GM12878 (cell line): ENCODE measurements around the gene NELL1. TPM values are rescaled to one million over a fixed set of nuclear protein-coding genes. Genes with fewer than 3 reads are reported as not detected.

Experiments
- ETV6 ChIP-seq, 2 experiments: fragments of 450-650 bp in 1 of 2; IDR thresholded peaks in 1 of 2; conservative IDR thresholded peaks in 1 of 2; 2 replicates each; pipeline ENCODE4 v1.6.1; 2014; ENCODE audit warnings: antibody characterized with exemption in 1 of 2, borderline replicate concordance in 1 of 2, low read depth in 1 of 2, mild to moderate bottlenecking in 1 of 2, moderate library complexity in 1 of 2
- EZH2 ChIP-seq: IDR thresholded peaks from 2 replicates; pipeline ENCODE4 v1.6.1; 2012; ENCODE audit warnings: low read depth, mild to moderate bottlenecking, control low read depth, inconsistent platforms, low read length, borderline replicate concordance; ENCODE audit not compliant: control insufficient read depth
- HDAC6 ChIP-seq: fragments of 200-600 bp; sonication (generic); IDR thresholded peaks from one replicate; pipeline ENCODE4 v1.8.0; 2017; ENCODE audit warnings: antibody characterized with exemption; ENCODE audit not compliant: unreplicated experiment
- HSF1 ChIP-seq: fragments of 150-350 bp; IDR thresholded peaks from 2 replicates; pipeline ENCODE4 v1.6.1; 2014; ENCODE audit warnings: mild to moderate bottlenecking, low read depth, low read length
- IKZF1 ChIP-seq: fragments of 450-650 bp; conservative IDR thresholded peaks from 2 replicates; pipeline ENCODE4 v1.6.1; 2017; ENCODE audit warnings: antibody characterized with exemption, mild to moderate bottlenecking
- IKZF2 ChIP-seq, 2 experiments: fragments of 450-650 bp; IDR thresholded peaks; 2 replicates each; pipeline ENCODE4 v1.6.1; 2017; ENCODE audit warnings: mild to moderate bottlenecking in 2 of 2, moderate library complexity in 2 of 2
- IRF3 ChIP-seq: fragments of 450-650 bp; IDR thresholded peaks from 2 replicates; pipeline ENCODE4 v1.6.1; 2014; ENCODE audit warnings: mild to moderate bottlenecking
- MAX ChIP-seq: IDR thresholded peaks from 2 replicates; pipeline ENCODE4 v1.6.1; 2012; ENCODE audit warnings: low read depth, low read length, improper control_type of control experiment
- MXI1 ChIP-seq: fragments of 150-350 bp; IDR thresholded peaks from 2 replicates; pipeline ENCODE4 v1.6.1; 2011; ENCODE audit warnings: low read depth, mild to moderate bottlenecking, inconsistent platforms, low read length, improper control_type of control experiment
- RCOR1 ChIP-seq: conservative IDR thresholded peaks from 2 replicates; pipeline ENCODE4 v1.6.1; 2012; ENCODE audit warnings: low read depth, low read length, improper control_type of control experiment
- RELA ChIP-seq: fragments of 450-650 bp; IDR thresholded peaks from 2 replicates; pipeline ENCODE4 v1.8.0; 2014; ENCODE audit warnings: borderline replicate concordance; ENCODE audit not compliant: partially characterized antibody
- RELB ChIP-seq: fragments of 450-650 bp; IDR thresholded peaks from 2 replicates; pipeline ENCODE4 v1.6.1; 2017; ENCODE audit warnings: low read depth, mild to moderate bottlenecking, moderate library complexity
- SIX5 ChIP-seq: IDR thresholded peaks from 2 replicates; pipeline ENCODE4 v1.6.1; 2011; ENCODE audit warnings: mild to moderate bottlenecking, low read depth, low read length, moderate library complexity; ENCODE audit not compliant: severe bottlenecking
- SMARCA5 ChIP-seq: fragments of 450-650 bp; IDR thresholded peaks from 2 replicates; pipeline ENCODE4 v1.6.1; 2017; ENCODE audit warnings: mild to moderate bottlenecking
- SMC3 ChIP-seq: IDR thresholded peaks from 2 replicates; pipeline ENCODE4 v1.6.1; 2011; ENCODE audit warnings: low read length, improper control_type of control experiment, borderline replicate concordance
- SREBF2 ChIP-seq: IDR thresholded peaks from 2 replicates; pipeline ENCODE4 v1.6.1; 2012; ENCODE audit warnings: mild to moderate bottlenecking, low read length
- ZBTB33 ChIP-seq: fragments of 450-650 bp; IDR thresholded peaks from 2 replicates; pipeline ENCODE4 v1.6.1; 2017; ENCODE audit warnings: mild to moderate bottlenecking
- ZNF384 ChIP-seq: IDR thresholded peaks from 2 replicates; pipeline ENCODE4 v1.6.1; 2012; ENCODE audit warnings: low read depth, mild to moderate bottlenecking, low read length, improper control_type of control experiment, borderline replicate concordance
- polyA plus RNA-seq, 11 experiments: library from polyadenylated mRNA; depleted of rRNA in 4 of 11; unstranded in 6 of 11; stranded (reverse) in 5 of 11; fragments of >200 nt; fragmentation: Nextera tagmentation in 4 of 11; fragmentation: Illumina TruSeq in 1 of 11; extraction: Ambion mirVana in 4 of 11; extraction: Trizol in 1 of 11; gene quantifications; 1 replicate in 1 of 11; 2 replicates in 10 of 11; pipeline versions ENCODE4 v1.2.1 to v1.2.3, GENCODE V29; 2011 to 2016; ENCODE audit warnings: inconsistent platforms in 2 of 11, missing spikeins in 2 of 11, low read depth in 1 of 11
- total RNA-seq, 4 experiments: library from RNA; depleted of rRNA in 3 of 4; stranded (reverse); fragments of >200 nt in 3 of 4; fragmentation: Illumina TruSeq in 1 of 4; extraction: Trizol in 1 of 4; gene quantifications; 2 replicates each; pipeline versions ENCODE4 v1.2.1 to v1.2.3, GENCODE V29; 2013 to 2021

NELL1 gene
- total and polyA plus RNA-seq, 10 of the 15 experiments (the other 5 are each of a cell fraction or from before 2014, with no cell fraction given), result 0.02 to 0.12 TPM; not detected in 8

GRCh38 chr11:21415606-21416005 lies 746.2 kb downstream of the NELL1 start (continued):
- no peak for TF ChIP-seq ZBTB33
- TF ChIP-seq HDAC6, result no peak
- TF ChIP-seq MXI1, result no peak
- TF ChIP-seq SMC3, result no peak
- no peak for TF ChIP-seq RELA
- TF ChIP-seq ETV6 (conservative IDR thresholded peaks at IDR 0.05 in 1 of 2, IDR thresholded peaks at IDR 0.05 in 1 of 2; ENCODE audit: borderline replicate concordance in 1 of 2, low read depth in 1 of 2), result no peak
- TF ChIP-seq IKZF2 (IDR thresholded peaks at IDR 0.05), result peak; percentile 31 to 44; a peak in 2 of 4 replicates
- TF ChIP-seq EZH2, result no peak
- TF ChIP-seq IRF3, result no peak
- no peak for TF ChIP-seq SREBF2
- TF ChIP-seq SMARCA5, result no peak
- peak; percentile 32; the same call in 1 of the 2 replicates for TF ChIP-seq RELB
- TF ChIP-seq ZNF384, result no peak
- TF ChIP-seq IKZF1, result peak; percentile 46
- no peak for TF ChIP-seq MAX
- TF ChIP-seq SIX5, result no peak
- TF ChIP-seq RCOR1, result no peak
- TF ChIP-seq HSF1, result no peak
- TF ChIP-seq, all 136 proteins: peak for 5
